GM12878 (cell line): ENCODE results near the gene MAGI1. TPM values are rescaled to one million over a fixed set of nuclear protein-coding genes. Genes with fewer than 3 reads are reported as not detected.

Experiments used
- ATAC-seq: fragments of 200-7000 bp; cut with Tn5 transposase; 3 replicates; pipeline ENCODE4 v1.9.1; 2020; ENCODE audit warnings: mild to moderate bottlenecking, moderate library complexity
- BruUV-seq: library from RNA; stranded (reverse); fragments of 400-500 nt; replicated peaks from 2 replicates; lab custom pipeline; 2021; lab: Mats Ljungman, UMichigan
- CTCF ChIA-PET: fragments of 300-600 bp; sonication (Branson Sonifier 250); formaldehyde crosslinking; extraction: SDS; loops from one replicate; lab custom pipeline; 2021; ENCODE audit warnings: inconsistent platforms; lab: Yijun Ruan, JAX
- POLR2A ChIA-PET: fragments of 350-600 bp; formaldehyde crosslinking; extraction: SDS; loops from one replicate; lab custom pipeline; 2021; ENCODE audit warnings: inconsistent platforms; lab: Charles Lee
- RAD21 ChIA-PET: fragments of 300-600 bp; sonication (Branson Sonifier 250); formaldehyde crosslinking; loops from one replicate; lab custom pipeline; 2023; ENCODE audit warnings: antibody characterized with exemption; ENCODE audit not compliant: unreplicated experiment; lab: Charles Lee
- SMC1A ChIA-PET: fragments of 300-600 bp; sonication (Branson Sonifier 250); formaldehyde crosslinking; loops from one replicate; lab custom pipeline; 2023; ENCODE audit not compliant: unreplicated experiment, uncharacterized antibody; lab: Charles Lee
- DNase-seq: peaks from one replicate; pipeline ENCODE4 v3.0.0-alpha.2; 2011; ENCODE audit warnings: low read depth, low spot score
- FAIRE-seq: peaks from 3 replicates; lab custom pipeline; 2011; peaks lifted over from hg19 to GRCh38; lab: Jason Lieb, UNC
- H2AFZ ChIP-seq: 2 replicates; pipeline ENCODE4 v1.6.0; 2011; ENCODE audit warnings: low read depth, low read length, control low read depth; ENCODE audit not compliant: control insufficient read depth
- H3K27ac ChIP-seq: 2 replicates; pipeline ENCODE4 v1.5.1; 2011; ENCODE audit warnings: control low read depth; ENCODE audit not compliant: control insufficient read depth, insufficient read depth
- H3K27me3 ChIP-seq, 2 experiments: replicated peaks in 1 of 2; 2 replicates each; pipeline versions ENCODE4 v1.6.0 to v1.6.1; 2011; ENCODE audit warnings: low read length in 1 of 2; ENCODE audit not compliant: control insufficient read depth in 2 of 2, insufficient read depth in 2 of 2
- H3K36me3 ChIP-seq, 2 experiments: 2 replicates each; pipeline ENCODE4 v1.5.1; 2011; ENCODE audit warnings: low read length in 1 of 2; ENCODE audit not compliant: control insufficient read depth in 2 of 2, insufficient read depth in 2 of 2
- H3K4me1 ChIP-seq: 2 replicates; pipeline ENCODE4 v1.6.1; 2011; ENCODE audit warnings: mild to moderate bottlenecking, low read length, moderate library complexity, mixed read lengths; ENCODE audit not compliant: control insufficient read depth, insufficient read depth
- H3K4me2 ChIP-seq: 2 replicates; pipeline ENCODE4 v1.6.0; 2011; ENCODE audit warnings: control low read depth; ENCODE audit not compliant: control insufficient read depth, insufficient read depth
- H3K4me3 ChIP-seq: fragments of 200-600 bp; sonication (generic); 2 replicates; pipeline ENCODE4 v1.5.1; 2016
- H3K79me2 ChIP-seq: 2 replicates; pipeline ENCODE4 v1.6.0; 2011; ENCODE audit warnings: low read length; ENCODE audit not compliant: control insufficient read depth, insufficient read depth
- H3K9ac ChIP-seq: 2 replicates; pipeline ENCODE4 v1.8.0; 2011; ENCODE audit warnings: low read length, control low read depth, mixed read lengths; ENCODE audit not compliant: control insufficient read depth, insufficient read depth
- H3K9me3 ChIP-seq: replicated peaks from 3 replicates; pipeline ENCODE4 v1.5.1; 2011; ENCODE audit warnings: mild to moderate bottlenecking, low read length; ENCODE audit not compliant: control insufficient read depth, insufficient read depth
- H4K20me1 ChIP-seq: 2 replicates; pipeline ENCODE4 v1.6.0; 2011; ENCODE audit not compliant: control insufficient read depth, insufficient read depth
- CBX3 ChIP-seq: fragments of 200-600 bp; sonication (generic); IDR thresholded peaks from 2 replicates; pipeline ENCODE4 v1.6.1; 2016; ENCODE audit warnings: low read depth, borderline replicate concordance
- ESRRA ChIP-seq: IDR thresholded peaks from 2 replicates; pipeline ENCODE4 v1.6.1; 2012; ENCODE audit warnings: mild to moderate bottlenecking, low read length, improper control_type of control experiment
- HCFC1 ChIP-seq: fragments of 150-350 bp; IDR thresholded peaks from 2 replicates; pipeline ENCODE4 v1.6.1; 2014; ENCODE audit warnings: low read length
- HDAC6 ChIP-seq: fragments of 200-600 bp; sonication (generic); IDR thresholded peaks from one replicate; pipeline ENCODE4 v1.8.0; 2017; ENCODE audit warnings: antibody characterized with exemption; ENCODE audit not compliant: unreplicated experiment
- MAX ChIP-seq: IDR thresholded peaks from 2 replicates; pipeline ENCODE4 v1.6.1; 2012; ENCODE audit warnings: low read depth, low read length, improper control_type of control experiment
- MTA2 ChIP-seq: fragments of 450-650 bp; IDR thresholded peaks from 2 replicates; pipeline ENCODE4 v1.6.1; 2016; ENCODE audit warnings: low read depth, mild to moderate bottlenecking, moderate library complexity
- PBX3 ChIP-seq: IDR thresholded peaks from 2 replicates; pipeline ENCODE4 v1.6.1; 2011; ENCODE audit warnings: mild to moderate bottlenecking, low read depth, low read length, moderate library complexity; ENCODE audit not compliant: insufficient replicate concordance
- POLR2AphosphoS5 ChIP-seq: IDR thresholded peaks from 2 replicates; pipeline ENCODE4 v1.6.1; 2011; ENCODE audit warnings: mild to moderate bottlenecking, low read length, inconsistent platforms
- RBBP5 ChIP-seq: fragments of 200-600 bp; sonication (generic); conservative IDR thresholded peaks from 2 replicates; pipeline ENCODE4 v1.6.1; 2016
- RELA ChIP-seq: fragments of 450-650 bp; IDR thresholded peaks from 2 replicates; pipeline ENCODE4 v1.8.0; 2014; ENCODE audit warnings: borderline replicate concordance; ENCODE audit not compliant: partially characterized antibody
- SIN3A ChIP-seq: IDR thresholded peaks from 2 replicates; pipeline ENCODE4 v1.6.1; 2012; ENCODE audit warnings: low read depth, low read length, improper control_type of control experiment
- SKIL ChIP-seq: fragments of 450-650 bp; IDR thresholded peaks from 2 replicates; pipeline ENCODE4 v1.6.1; 2017; ENCODE audit warnings: mild to moderate bottlenecking, low read depth, inconsistent platforms; ENCODE audit not compliant: poor library complexity, severe bottlenecking
- SREBF1 ChIP-seq: IDR thresholded peaks from 2 replicates; pipeline ENCODE4 v1.6.1; 2012; ENCODE audit warnings: mild to moderate bottlenecking, low read length
- YBX1 ChIP-seq: fragments of 450-650 bp; IDR thresholded peaks from 2 replicates; pipeline ENCODE4 v1.6.1; 2016; ENCODE audit warnings: antibody characterized with exemption
- WGBS: methylation state at CpG from one replicate; pipeline ENCODE4 v1.1.6; 2016; ENCODE audit warnings: low lambda C conversion rate; ENCODE audit not compliant: insufficient replicate concordance, insufficient coverage; ENCODE audit errors: missing lambda C conversion rate; 5-methylcytosine and 5-hydroxymethylcytosine counted together
- in situ Hi-C: fragments of 300-500 bp; cut with MboI; formaldehyde crosslinking; loops from 9 replicates; pipeline ENCODE4 v1.14.3; 2018; ENCODE audit warnings: mixed read lengths
- intact Hi-C: fragments of 100-400 bp; cut with micrococcal nuclease; formaldehyde crosslinking; loops from one replicate; pipeline ENCODE4 v1.14.2; 2022; ENCODE audit not compliant: unreplicated experiment
- polyA plus RNA-seq, 11 experiments: library from polyadenylated mRNA; depleted of rRNA in 4 of 11; unstranded in 6 of 11; stranded (reverse) in 5 of 11; fragments of >200 nt; fragmentation: Nextera tagmentation in 4 of 11; fragmentation: Illumina TruSeq in 1 of 11; extraction: Ambion mirVana in 4 of 11; extraction: Trizol in 1 of 11; gene quantifications; 1 replicate in 1 of 11; 2 replicates in 10 of 11; pipeline versions ENCODE4 v1.2.1 to v1.2.3, GENCODE V29; 2011 to 2016; ENCODE audit warnings: inconsistent platforms in 2 of 11, missing spikeins in 2 of 11, low read depth in 1 of 11
- total RNA-seq, 4 experiments: library from RNA; depleted of rRNA in 3 of 4; stranded (reverse); fragments of >200 nt in 3 of 4; fragmentation: Illumina TruSeq in 1 of 4; extraction: Trizol in 1 of 4; gene quantifications; 2 replicates each; pipeline versions ENCODE4 v1.2.1 to v1.2.3, GENCODE V29; 2013 to 2021

Gene MAGI1
- total and polyA plus RNA-seq, 10 of the 15 experiments (the other 5 are each of a cell fraction or from before 2014, with no cell fraction given) = 0.02 to 3.3 (median 0.29) TPM; not detected in 1

- RAD21 ChIA-PET = no interaction called here
- Histone ChIP-seq H3K27me3 (no peaks in the 10 kb centered on the region; a peak in 1 of 4 replicates), H3K9ac (no peak overlapping the region), H2AFZ (no peak overlapping the region), H3K36me3 (no peaks in the 10 kb centered on the region), H3K4me3 (no peak overlapping the region), H3K9me3 (no peaks in the 10 kb centered on the region), H3K4me2 (no peak overlapping the region), H3K27ac (no peak overlapping the region), H4K20me1 (no peaks in the 10 kb centered on the region), H3K4me1 (no peaks in the 10 kb centered on the region), H3K79me2 (no peaks in the 10 kb centered on the region)
- DNase-seq (no peak), FAIRE-seq (no peak), ATAC-seq (no peak)
- no peak for TF ChIP-seq MAX
- TF ChIP-seq POLR2AphosphoS5 = no peak
- TF ChIP-seq ESRRA = no peak
- no peak for TF ChIP-seq YBX1
- TF ChIP-seq RELA = no peak
- no peak for TF ChIP-seq SREBF1
- no TSS peak for BruUV-seq
- POLR2A ChIA-PET = no interaction called here
- CTCF ChIA-PET = no interaction called here
- intact Hi-C loops = no loop called here
- SMC1A ChIA-PET = no interaction called here
- 0% methylated on average over 2 of the region's 2 CpGs for WGBS
- in situ Hi-C loops = no loop called here
Observed at GRCh38 chr3:65877160-65877559, 161.6 kb downstream of the MAGI1 start.

GRCh38 chr3:65876028-65876420 lies 162.7 kb downstream of the MAGI1 start:
- Histone ChIP-seq H3K4me2 (no peak overlapping the region), H2AFZ (no peak overlapping the region), H4K20me1 (no peaks in the 10 kb centered on the region), H3K79me2 (no peaks in the 10 kb centered on the region), H3K27me3 (no peaks in the 10 kb centered on the region; a peak in 1 of 4 replicates), H3K4me3 (no peak overlapping the region), H3K27ac (no peak overlapping the region), H3K9me3 (no peaks in the 10 kb centered on the region), H3K36me3 (no peaks in the 10 kb centered on the region), H3K4me1 (no peaks in the 10 kb centered on the region), H3K9ac (no peak overlapping the region)
- ChIA-PET CTCF (interaction anchor here (0.8 kb wide), 1 partner anchor 29 kb away, joined by 3 read pairs; no protein-coding TSS in a partner anchor), SMC1A (no interaction called here), RAD21 (no interaction called here), POLR2A (interaction anchor here (0.7 kb wide), 1 partner anchor 14 kb away, joined by 3 read pairs; no protein-coding TSS in a partner anchor)
- BruUV-seq = no TSS peak
- ATAC-seq (no peak), FAIRE-seq (no peak), DNase-seq (no peak)
- WGBS = 24% methylated on average over 3 of the region's 3 CpGs
- in situ Hi-C loops = no loop called here
- intact Hi-C loops = no loop called here
- TF ChIP-seq CBX3 (no peak), POLR2AphosphoS5 (no peak), HDAC6 (no peak), PBX3 (no peak), MTA2 (no peak), SIN3A (no peak), SKIL (no peak), HCFC1 (no peak), RBBP5 (no peak)
